Measurements from ENCODE around the gene GADL1.

GADL1 gene

DNA sequence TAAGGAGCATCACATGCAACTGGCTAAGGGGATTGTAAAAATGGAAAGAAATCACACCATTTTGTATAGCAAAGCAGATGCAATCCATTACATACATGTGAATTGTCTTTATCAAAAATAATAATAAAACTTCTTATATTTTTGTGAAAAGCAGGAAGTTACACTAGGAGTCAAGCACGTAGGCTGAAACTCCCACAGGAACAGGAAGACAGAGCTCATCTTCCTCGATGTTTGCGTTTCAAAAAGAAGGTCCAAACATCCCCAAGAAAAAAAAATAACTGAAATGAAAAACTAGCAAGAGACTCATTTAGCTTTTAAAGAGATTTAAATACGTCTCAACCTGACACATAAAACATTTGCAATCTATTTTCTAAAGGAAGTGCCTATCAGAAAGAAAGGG is 181.5 kb downstream of the GADL1 start:
- no peaks in the 10 kb centered on the region for H3K36me3 ChIP-seq (ENCODE audit: insufficient read depth, low read length)
- H3K27me3 ChIP-seq (ENCODE audit: insufficient read depth, low read length): no peaks in the 10 kb centered on the region
- no peak overlapping the region for H2AFZ ChIP-seq (ENCODE audit: low read depth, low read length)
- H3K9me3 ChIP-seq (ENCODE audit: low read length): no peaks in the 10 kb centered on the region
- H3K4me1 ChIP-seq (ENCODE audit: insufficient read depth, low read length): no peaks in the 10 kb centered on the region
- H3K4me3 ChIP-seq (ENCODE audit: low read length): no peak overlapping the region

DNA sequence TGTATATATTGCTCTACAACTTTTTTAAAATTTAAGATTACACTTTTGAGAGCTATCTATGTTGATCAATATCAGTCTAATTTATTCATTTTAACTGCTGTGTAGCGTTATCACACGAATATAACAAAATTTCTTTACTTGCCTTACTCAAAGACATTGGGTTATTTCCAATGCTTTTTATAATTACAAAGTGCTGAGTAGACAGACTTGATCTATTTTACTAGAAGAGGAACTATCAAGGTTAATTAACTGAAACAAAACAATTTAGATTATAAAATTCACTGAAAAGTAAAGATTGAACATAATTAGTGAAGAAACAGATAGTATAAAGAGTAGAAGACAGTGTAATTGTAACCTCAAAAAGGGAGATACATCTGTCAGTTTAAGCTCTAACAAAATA is 182.6 kb downstream of the GADL1 start:
- no peak overlapping the region for H3K4me3 ChIP-seq (ENCODE audit: low read length)
- H3K36me3 ChIP-seq (ENCODE audit: insufficient read depth, low read length): no peaks in the 10 kb centered on the region
- H2AFZ ChIP-seq (ENCODE audit: low read depth, low read length): no peak overlapping the region
- H3K9me3 ChIP-seq (ENCODE audit: low read length): no peaks in the 10 kb centered on the region
- no peaks in the 10 kb centered on the region for H3K4me1 ChIP-seq (ENCODE audit: insufficient read depth, low read length)
- no peaks in the 10 kb centered on the region for H3K27me3 ChIP-seq (ENCODE audit: insufficient read depth, low read length)

DNA sequence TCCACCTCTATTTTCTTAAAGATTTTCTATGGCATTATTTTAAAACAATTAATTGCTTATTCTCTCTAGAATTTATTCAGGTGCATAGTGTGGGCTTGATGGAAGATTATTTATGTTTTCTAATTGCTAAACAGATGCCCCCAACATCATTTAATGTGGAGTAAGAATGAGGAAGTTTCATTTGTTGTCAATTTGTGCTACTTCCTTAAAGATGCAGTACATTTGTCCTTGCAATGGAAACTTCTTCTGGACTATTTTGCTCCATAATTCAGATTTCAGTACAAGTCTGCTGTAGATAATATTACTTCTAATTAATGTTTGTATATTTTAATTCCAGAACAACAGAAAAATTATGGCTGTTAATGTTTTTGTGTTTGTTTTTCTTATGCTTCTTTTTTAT is 183.3 kb downstream of the GADL1 start:
- Histone ChIP-seq H2AFZ (ENCODE audit: low read depth, low read length) (no peak overlapping the region), H3K27me3 (ENCODE audit: insufficient read depth, low read length) (no peaks in the 10 kb centered on the region), H3K4me3 (ENCODE audit: low read length) (no peak overlapping the region), H3K36me3 (ENCODE audit: insufficient read depth, low read length) (no peaks in the 10 kb centered on the region), H3K9me3 (ENCODE audit: low read length) (no peaks in the 10 kb centered on the region), H3K4me1 (ENCODE audit: insufficient read depth, low read length) (no peaks in the 10 kb centered on the region)

DNA sequence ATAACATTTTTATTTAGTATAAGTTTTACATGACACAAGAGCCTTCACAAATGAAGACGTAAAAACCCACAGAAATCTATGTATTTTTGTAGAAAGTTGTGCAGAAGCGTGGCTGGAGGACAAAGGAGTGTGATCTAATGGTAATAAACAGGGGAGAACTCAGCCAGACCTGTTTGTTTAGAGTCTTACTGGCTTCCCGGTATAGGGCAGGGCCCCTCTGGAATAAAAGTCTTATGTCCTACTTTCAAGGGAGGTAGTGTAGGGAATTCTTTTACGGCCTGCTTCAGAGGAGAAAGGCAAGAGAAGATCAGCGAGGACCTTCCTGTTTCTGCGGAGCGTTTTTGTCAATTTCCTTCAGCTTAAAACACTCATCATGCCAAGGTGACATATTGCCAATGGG is 184.4 kb downstream of the GADL1 start:
- Histone ChIP-seq H2AFZ (ENCODE audit: low read depth, low read length) (no peak overlapping the region), H3K9me3 (ENCODE audit: low read length) (no peaks in the 10 kb centered on the region), H3K4me3 (ENCODE audit: low read length) (no peak overlapping the region), H3K36me3 (ENCODE audit: insufficient read depth, low read length) (no peaks in the 10 kb centered on the region), H3K27me3 (ENCODE audit: insufficient read depth, low read length) (no peaks in the 10 kb centered on the region), H3K4me1 (ENCODE audit: insufficient read depth, low read length) (no peaks in the 10 kb centered on the region)

DNA sequence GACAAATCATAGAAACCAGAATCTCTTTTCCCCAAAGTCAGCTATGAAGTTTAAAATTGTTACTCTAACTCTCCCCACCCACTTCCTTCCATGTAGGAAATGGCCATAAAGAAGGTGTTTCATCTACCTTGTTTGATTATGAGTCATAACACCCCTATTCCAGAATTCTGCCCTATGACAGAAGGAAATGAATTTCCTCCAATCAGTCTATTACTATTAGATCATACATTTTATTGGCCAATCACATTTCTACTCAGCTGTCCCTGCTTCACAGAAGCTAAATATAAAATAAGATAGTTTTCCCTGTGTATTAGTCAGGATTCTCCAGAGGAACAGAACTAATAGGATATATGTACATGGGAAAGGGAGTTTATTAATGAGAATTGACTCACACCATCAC is 186.0 kb downstream of the GADL1 start:
- Histone ChIP-seq H3K36me3 (ENCODE audit: insufficient read depth, low read length) (no peaks in the 10 kb centered on the region), H3K4me1 (ENCODE audit: insufficient read depth, low read length) (no peaks in the 10 kb centered on the region), H3K27me3 (ENCODE audit: insufficient read depth, low read length) (no peaks in the 10 kb centered on the region), H3K4me3 (ENCODE audit: low read length) (no peak overlapping the region), H2AFZ (ENCODE audit: low read depth, low read length) (no peak overlapping the region), H3K9me3 (ENCODE audit: low read length) (no peaks in the 10 kb centered on the region)

DNA sequence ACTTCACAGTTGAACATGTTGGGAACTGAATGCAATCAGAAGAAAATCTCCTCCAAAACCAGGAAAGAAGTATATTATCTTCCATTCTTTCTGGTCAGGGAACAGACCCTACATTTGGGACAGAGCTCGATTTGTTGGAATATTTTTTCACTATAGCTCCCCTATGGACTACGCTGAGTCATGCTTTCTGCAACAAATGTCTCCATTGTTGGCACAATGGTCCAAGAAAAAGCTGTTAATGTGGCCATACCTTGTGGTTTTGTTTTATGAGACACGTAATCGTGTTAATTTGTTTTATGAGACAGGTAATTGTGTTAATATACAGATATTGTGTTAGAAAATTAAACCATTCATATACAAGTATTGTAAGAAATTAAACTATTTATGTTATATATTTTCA is 186.6 kb downstream of the GADL1 start:
- peaks cover 2% of the 10 kb centered on the region for H3K9me3 ChIP-seq (ENCODE audit: low read length)
- H2AFZ ChIP-seq (ENCODE audit: low read depth, low read length): no peak overlapping the region
- no peaks in the 10 kb centered on the region for H3K4me1 ChIP-seq (ENCODE audit: insufficient read depth, low read length)
- H3K36me3 ChIP-seq (ENCODE audit: insufficient read depth, low read length): no peaks in the 10 kb centered on the region
- H3K4me3 ChIP-seq (ENCODE audit: low read length): no peak overlapping the region
- no peaks in the 10 kb centered on the region for H3K27me3 ChIP-seq (ENCODE audit: insufficient read depth, low read length)

DNA sequence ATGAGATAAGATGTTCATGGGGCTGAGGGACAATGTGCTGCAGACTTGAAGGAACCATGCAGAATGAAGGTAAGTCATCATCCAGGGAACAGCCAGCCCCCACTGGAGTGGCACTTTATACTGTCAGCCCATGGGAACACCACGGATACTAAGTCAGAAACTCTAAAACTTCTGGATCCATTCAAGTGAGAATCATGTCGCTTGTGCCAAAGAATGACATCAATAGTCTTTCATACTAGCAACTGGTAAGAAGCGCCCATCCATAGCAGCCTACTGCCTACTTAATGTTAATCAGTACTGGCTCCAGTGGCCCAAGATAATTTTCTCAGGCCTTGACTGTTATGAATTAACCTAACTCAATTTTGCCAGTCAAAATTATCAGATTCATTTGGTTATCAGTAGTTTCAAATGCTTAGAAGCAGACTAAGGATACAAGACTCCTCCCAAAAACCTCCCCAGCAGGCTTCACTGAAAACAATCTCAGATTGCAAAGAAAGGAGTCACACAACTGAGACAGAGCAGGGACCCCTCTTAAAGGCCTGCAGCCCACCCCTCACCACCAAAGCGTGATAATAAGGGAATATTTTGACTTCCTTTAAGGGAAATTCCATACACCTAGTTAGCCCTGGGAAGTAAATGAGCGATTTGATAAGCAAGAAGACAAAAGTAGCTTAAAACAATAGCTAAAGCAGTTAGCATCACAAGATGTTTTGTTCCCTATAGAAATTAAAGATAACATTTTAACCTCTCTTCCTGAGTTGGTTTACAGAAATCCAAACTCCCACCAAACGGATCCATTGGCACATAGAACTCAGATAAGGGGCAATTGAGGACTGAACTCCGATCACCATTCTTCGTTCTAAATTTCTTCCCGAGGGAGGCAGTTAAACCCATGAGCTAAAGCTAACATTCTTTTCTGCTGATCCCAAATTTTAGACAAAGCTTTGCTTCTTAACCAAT is 189.2 kb downstream of the GADL1 start:
- Histone ChIP-seq H3K4me1 (ENCODE audit: insufficient read depth, low read length) (no peaks in the 10 kb centered on the region), H3K36me3 (ENCODE audit: insufficient read depth, low read length) (no peaks in the 10 kb centered on the region), H3K9me3 (ENCODE audit: low read length) (peaks cover 2% of the 10 kb centered on the region), H2AFZ (ENCODE audit: low read depth, low read length) (no peak overlapping the region), H3K27me3 (ENCODE audit: insufficient read depth, low read length) (no peaks in the 10 kb centered on the region), H3K4me3 (ENCODE audit: low read length) (no peak overlapping the region)

DNA sequence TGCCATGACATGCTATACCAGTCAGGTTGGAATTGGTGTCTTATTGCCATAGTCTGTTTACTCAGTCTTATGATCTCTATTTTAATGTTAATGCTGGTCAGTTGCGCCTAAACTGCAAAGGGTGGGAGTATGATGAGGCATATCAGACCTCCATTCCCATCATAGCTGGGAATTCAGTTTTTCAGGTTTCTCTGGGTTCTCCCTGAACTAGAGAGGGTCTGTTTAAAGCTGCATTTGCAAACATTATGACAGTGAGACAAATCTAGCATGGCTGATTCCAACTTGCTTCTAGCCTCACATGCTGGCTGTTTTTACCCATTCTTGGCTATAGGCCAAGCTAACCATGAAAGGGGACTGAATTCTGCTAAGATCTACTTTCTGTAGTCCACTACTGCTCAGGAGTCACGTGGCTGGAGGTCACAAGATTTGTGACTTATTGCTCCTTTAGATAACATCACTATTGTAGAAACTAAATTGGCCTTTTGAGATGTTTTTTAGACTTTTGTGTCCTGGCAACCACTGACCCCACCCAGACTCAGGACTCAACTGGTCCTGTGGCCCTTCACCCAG is 191.5 kb downstream of the GADL1 start:
- H3K4me3 ChIP-seq (ENCODE audit: low read length): no peak overlapping the region
- H3K27me3 ChIP-seq (ENCODE audit: insufficient read depth, low read length): no peaks in the 10 kb centered on the region
- H2AFZ ChIP-seq (ENCODE audit: low read depth, low read length): no peak overlapping the region
- H3K36me3 ChIP-seq (ENCODE audit: insufficient read depth, low read length): no peaks in the 10 kb centered on the region
- peaks cover 2% of the 10 kb centered on the region for H3K9me3 ChIP-seq (ENCODE audit: low read length)
- no peaks in the 10 kb centered on the region for H3K4me1 ChIP-seq (ENCODE audit: insufficient read depth, low read length)

DNA sequence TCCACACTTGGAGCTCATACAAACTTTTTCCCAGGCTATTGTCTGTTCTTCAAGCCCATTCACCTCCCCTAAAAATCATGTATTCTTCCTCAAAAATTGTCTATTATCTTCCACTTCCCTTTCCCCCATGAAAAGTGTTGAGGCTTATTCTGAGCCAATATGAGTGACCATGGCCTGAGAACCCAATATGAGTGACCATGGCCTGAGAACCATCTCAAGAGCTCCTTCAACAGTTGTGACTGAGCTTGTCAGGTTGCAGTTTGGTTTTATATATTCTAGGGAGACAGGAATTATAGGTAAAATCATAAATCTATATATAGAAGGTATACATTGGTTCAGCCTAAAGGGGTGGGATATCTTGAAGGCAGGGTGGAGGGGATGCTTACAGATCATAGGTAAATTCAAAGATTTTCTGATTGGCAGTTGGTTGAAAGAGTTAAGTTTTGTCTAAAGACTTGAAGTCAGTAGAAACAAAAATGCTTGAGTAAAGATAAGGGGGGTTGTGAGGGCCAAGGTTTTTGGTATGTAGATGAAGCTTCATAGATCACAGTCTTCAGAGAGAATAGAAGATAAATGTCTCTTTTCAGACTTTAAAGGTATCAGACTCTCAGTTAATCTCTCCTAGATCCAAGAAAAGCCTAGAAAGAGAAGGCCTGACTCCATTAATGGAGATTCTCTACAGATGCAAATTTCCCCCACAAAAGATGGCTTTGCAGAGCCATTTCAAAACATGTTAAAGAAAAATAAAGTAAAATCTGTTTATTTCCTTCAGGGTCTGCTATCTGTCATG is 192.2 kb downstream of the GADL1 start:
- no peak overlapping the region for H3K4me3 ChIP-seq (ENCODE audit: low read length)
- H3K27me3 ChIP-seq (ENCODE audit: insufficient read depth, low read length): no peaks in the 10 kb centered on the region
- H3K9me3 ChIP-seq (ENCODE audit: low read length): peaks cover 2% of the 10 kb centered on the region
- no peaks in the 10 kb centered on the region for H3K4me1 ChIP-seq (ENCODE audit: insufficient read depth, low read length)
- H3K36me3 ChIP-seq (ENCODE audit: insufficient read depth, low read length): no peaks in the 10 kb centered on the region
- no peak overlapping the region for H2AFZ ChIP-seq (ENCODE audit: low read depth, low read length)

DNA sequence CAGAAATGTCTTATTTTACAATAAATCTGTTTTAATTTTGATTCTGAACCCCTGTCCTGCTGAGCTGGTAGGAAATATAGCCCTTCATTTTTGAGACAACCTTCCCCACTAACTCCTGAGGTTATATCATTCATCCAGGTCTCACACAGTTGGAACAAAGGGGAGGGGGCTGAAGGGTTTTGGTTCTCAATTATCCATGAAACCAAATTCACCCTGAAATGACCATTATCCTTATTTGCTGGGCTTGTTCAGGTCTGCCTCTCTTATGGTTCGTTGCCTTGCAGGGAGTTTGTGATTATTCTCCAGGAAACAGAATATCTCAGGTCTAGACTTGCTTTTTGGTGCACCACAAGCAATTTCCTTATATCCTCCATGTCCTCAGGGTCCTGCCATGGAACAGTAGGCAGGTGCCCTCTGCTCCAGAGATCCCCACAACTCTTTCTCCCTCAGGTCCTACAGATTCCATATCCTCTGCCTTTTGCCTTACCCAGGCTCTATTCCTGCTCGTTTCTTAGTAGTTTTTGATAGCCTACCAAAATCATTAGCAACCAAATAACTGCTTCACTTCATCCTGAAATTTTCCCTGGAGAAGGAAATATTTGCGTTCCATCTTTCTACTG is 193.6 kb downstream of the GADL1 start:
- Histone ChIP-seq H3K4me1 (ENCODE audit: insufficient read depth, low read length) (no peaks in the 10 kb centered on the region), H3K36me3 (ENCODE audit: insufficient read depth, low read length) (no peaks in the 10 kb centered on the region), H3K9me3 (ENCODE audit: low read length) (peaks cover 2% of the 10 kb centered on the region), H2AFZ (ENCODE audit: low read depth, low read length) (no peak overlapping the region), H3K27me3 (ENCODE audit: insufficient read depth, low read length) (no peaks in the 10 kb centered on the region), H3K4me3 (ENCODE audit: low read length) (no peak overlapping the region)

DNA sequence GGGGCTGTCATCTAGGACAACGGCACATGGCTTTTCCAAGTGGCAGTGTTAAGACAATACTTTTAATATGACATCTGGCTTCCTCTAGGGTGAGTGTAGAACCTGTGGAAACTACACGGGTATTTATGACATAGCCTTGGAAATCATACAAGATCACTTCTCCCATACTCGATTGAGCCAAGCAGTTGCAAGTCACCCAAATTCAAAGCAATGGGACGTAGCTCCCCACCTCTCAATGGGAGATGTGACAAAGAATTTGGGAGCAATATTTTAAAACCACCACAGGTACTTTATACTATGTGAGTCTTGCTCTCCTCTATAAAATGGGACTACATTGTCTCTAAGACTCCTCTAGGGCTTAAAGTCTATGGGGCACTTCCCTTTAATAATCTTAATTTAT is 194.5 kb downstream of the GADL1 start:
- H3K36me3 ChIP-seq (ENCODE audit: insufficient read depth, low read length): no peaks in the 10 kb centered on the region
- peaks cover 2% of the 10 kb centered on the region for H3K9me3 ChIP-seq (ENCODE audit: low read length)
- no peak overlapping the region for H2AFZ ChIP-seq (ENCODE audit: low read depth, low read length)
- no peak overlapping the region for H3K4me3 ChIP-seq (ENCODE audit: low read length)
- H3K4me1 ChIP-seq (ENCODE audit: insufficient read depth, low read length): no peaks in the 10 kb centered on the region
- H3K27me3 ChIP-seq (ENCODE audit: insufficient read depth, low read length): no peaks in the 10 kb centered on the region

DNA sequence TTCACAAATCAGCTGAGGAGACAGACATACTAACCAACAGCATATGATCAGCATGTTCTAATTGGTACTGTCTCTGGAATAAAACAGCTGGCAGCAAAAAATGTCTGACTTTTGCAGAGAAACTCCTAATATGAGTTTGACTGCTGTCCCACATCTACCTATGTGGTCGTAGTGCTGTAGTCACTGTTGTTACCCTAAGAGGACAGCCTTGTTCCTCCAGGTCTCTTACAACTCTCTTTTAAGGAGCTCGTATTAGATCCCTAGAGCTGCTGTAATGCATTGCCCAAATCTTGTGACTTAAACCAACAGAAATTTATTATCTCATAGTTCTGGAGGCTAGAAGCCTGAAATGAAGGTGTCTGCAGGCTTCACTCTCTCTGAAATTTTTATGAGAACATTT is 195.9 kb downstream of the GADL1 start:
- H2AFZ ChIP-seq (ENCODE audit: low read depth, low read length): no peak overlapping the region
- H3K4me1 ChIP-seq (ENCODE audit: insufficient read depth, low read length): no peaks in the 10 kb centered on the region
- no peaks in the 10 kb centered on the region for H3K27me3 ChIP-seq (ENCODE audit: insufficient read depth, low read length)
- peaks cover 2% of the 10 kb centered on the region for H3K9me3 ChIP-seq (ENCODE audit: low read length)
- no peaks in the 10 kb centered on the region for H3K36me3 ChIP-seq (ENCODE audit: insufficient read depth, low read length)
- H3K4me3 ChIP-seq (ENCODE audit: low read length): no peak overlapping the region

DNA sequence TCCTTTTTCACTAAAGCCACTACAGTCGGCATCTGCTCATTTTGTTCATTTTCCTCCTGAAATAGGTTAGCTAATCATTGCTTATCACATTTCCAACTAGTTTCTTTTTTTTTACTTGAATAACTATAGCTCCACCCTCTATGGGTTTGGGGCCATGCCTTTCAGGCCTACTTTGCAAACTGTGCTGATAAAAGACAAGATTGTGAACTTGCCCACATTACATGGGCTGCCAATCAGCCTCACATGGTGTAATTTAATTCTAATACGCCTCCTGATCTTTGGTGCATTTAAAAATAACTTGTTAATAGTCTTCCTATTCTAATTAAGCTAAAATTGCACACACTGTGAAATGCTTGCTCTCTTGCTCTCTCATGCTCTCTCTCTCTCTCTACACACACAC is 197.6 kb downstream of the GADL1 start:
- Histone ChIP-seq H3K9me3 (ENCODE audit: low read length) (no peaks in the 10 kb centered on the region), H3K36me3 (ENCODE audit: insufficient read depth, low read length) (no peaks in the 10 kb centered on the region), H3K4me3 (ENCODE audit: low read length) (no peak overlapping the region), H2AFZ (ENCODE audit: low read depth, low read length) (no peak overlapping the region), H3K27me3 (ENCODE audit: insufficient read depth, low read length) (no peaks in the 10 kb centered on the region), H3K4me1 (ENCODE audit: insufficient read depth, low read length) (no peaks in the 10 kb centered on the region)
